GM21786 (cell line): ENCODE results near the gene SS18L1.

Experiments used
- ATAC-seq: cut with Tn5 transposase; IDR thresholded peaks from one replicate; pipeline ENCODE4 v1.9.1; 2021; ENCODE audit not compliant: unreplicated experiment

The SS18L1 gene

GRCh38 chr20:62119591-62120364 lies 23.8 kb upstream of the SS18L1 start:
- ATAC-seq: no peak

GRCh38 chr20:62120365-62120762 lies 23.2 kb upstream of the SS18L1 start:
- no peak for ATAC-seq

GRCh38 chr20:62120990-62121775 lies 22.4 kb upstream of the SS18L1 start:
- ATAC-seq: peak; percentile 6

GRCh38 chr20:62121776-62122653 lies 21.6 kb upstream of the SS18L1 start, which contains the start of gene LSM14B:
Gene LSM14B (plus strand): TSS chr20:62122475. CDS start chr20:62122667, 192 bp downstream.
- peak; percentile 74 for ATAC-seq

GRCh38 chr20:62122654-62123449 lies 20.7 kb upstream of the SS18L1 start:
- peak; percentile 3 for ATAC-seq

- ATAC-seq: no peak
These were observed 20.0 kb upstream of the SS18L1 start for GRCh38 chr20:62123450-62124118.

- ATAC-seq: no peak
These were observed 17.4 kb upstream of the SS18L1 start for GRCh38 chr20:62126141-62126540.

- no peak for ATAC-seq
These were observed 15.8 kb upstream of the SS18L1 start for GRCh38 chr20:62127799-62128198.

GRCh38 chr20:62128502-62128901 lies 15.1 kb upstream of the SS18L1 start:
- no peak for ATAC-seq

GRCh38 chr20:62129731-62130531 lies 13.6 kb upstream of the SS18L1 start:
- no peak for ATAC-seq

GRCh38 chr20:62131560-62132320 lies 11.8 kb upstream of the SS18L1 start:
- ATAC-seq: no peak

GRCh38 chr20:62132421-62132820 lies 11.1 kb upstream of the SS18L1 start:
- ATAC-seq: no peak

- no peak for ATAC-seq
These were observed 10.3 kb upstream of the SS18L1 start for GRCh38 chr20:62133051-62133845.

- no peak for ATAC-seq
These were observed 9.7 kb upstream of the SS18L1 start for GRCh38 chr20:62133864-62134263.

GRCh38 chr20:62134735-62135231 lies 8.8 kb upstream of the SS18L1 start:
- ATAC-seq: no peak

GRCh38 chr20:62135573-62136266 lies 7.8 kb upstream of the SS18L1 start:
- no peak for ATAC-seq
